IMR-90 (cell line): Measurements from ENCODE around the gene GAPDH. TPM values are rescaled to one million over a fixed set of nuclear protein-coding genes. Genes with fewer than 3 reads are reported as not detected.
A peak's percentile ranks its signal among the peaks of the same experiment; 100 is the strongest.

Experiments
- ATAC-seq: fragments of 200-7000 bp; cut with Tn5 transposase; 2 replicates; pipeline ENCODE4 v1.9.1; 2020; ENCODE audit warnings: low read depth, mild to moderate bottlenecking, moderate library complexity
- BruUV-seq: library from RNA; stranded (reverse); fragments of 400-500 nt; replicated peaks from 2 replicates; lab custom pipeline; 2021; lab: Mats Ljungman, UMichigan
- CTCF ChIA-PET: fragments of 300-600 bp; formaldehyde crosslinking; extraction: SDS; loops from one replicate; lab custom pipeline; 2021; ENCODE audit warnings: antibody characterized with exemption; lab: Yijun Ruan, JAX
- POLR2A ChIA-PET: fragments of 300-600 bp; sonication (Branson Sonifier 250); formaldehyde crosslinking; loops from one replicate; lab custom pipeline; 2022; ENCODE audit warnings: antibody characterized with exemption; ENCODE audit not compliant: unreplicated experiment; lab: Charles Lee
- DNase-seq: peaks from one replicate; pipeline ENCODE4 v3.0.0; 2013
- H2AFZ ChIP-seq: replicated peaks from 2 replicates; pipeline ENCODE3; 2013; ENCODE audit warnings: low read length, mild to moderate bottlenecking; ENCODE audit not compliant: poor library complexity
- H2AK5ac ChIP-seq: 2 replicates; pipeline ENCODE4 v1.6.1; 2013; ENCODE audit warnings: low read depth, low read length, inconsistent platforms
- H2AK9ac ChIP-seq: replicated peaks from 2 replicates; pipeline ENCODE3; 2013; ENCODE audit warnings: mild to moderate bottlenecking, low read depth, low read length, moderate library complexity; ENCODE audit not compliant: poor library complexity
- H2BK120ac ChIP-seq: 2 replicates; pipeline ENCODE4 v1.6.1; 2013; ENCODE audit warnings: low read depth, low read length, inconsistent platforms
- H2BK15ac ChIP-seq: 3 replicates; pipeline ENCODE4 v1.6.1; 2013; ENCODE audit warnings: low read depth, low read length, inconsistent platforms
- H2BK20ac ChIP-seq: 2 replicates; pipeline ENCODE4 v1.6.1; 2013; ENCODE audit warnings: low read depth, mild to moderate bottlenecking, inconsistent platforms, low read length, moderate library complexity
- H2BK5ac ChIP-seq: 2 replicates; pipeline ENCODE4 v1.6.1; 2013; ENCODE audit warnings: mild to moderate bottlenecking, low read depth, low read length, inconsistent platforms; ENCODE audit not compliant: poor library complexity, severe bottlenecking
- H3K14ac ChIP-seq: replicated peaks from 2 replicates; pipeline ENCODE4 v1.6.1; 2013; ENCODE audit warnings: low read depth, low read length, inconsistent platforms
- H3K18ac ChIP-seq: 2 replicates; pipeline ENCODE4 v1.6.1; 2013; ENCODE audit warnings: low read depth, low read length, control low read depth
- H3K23ac ChIP-seq: 2 replicates; pipeline ENCODE4 v1.6.1; 2013; ENCODE audit warnings: low read depth, low read length, inconsistent platforms
- H3K27ac ChIP-seq: 2 replicates; pipeline ENCODE4 v1.5.1; 2013; ENCODE audit warnings: mild to moderate bottlenecking, control low read depth, low read length; ENCODE audit not compliant: insufficient read depth
- H3K27me3 ChIP-seq: 2 replicates; pipeline ENCODE4 v1.6.1; 2013; ENCODE audit warnings: low read length; ENCODE audit not compliant: control insufficient read depth, insufficient read depth
- H3K36me3 ChIP-seq: 2 replicates; pipeline ENCODE4 v1.6.1; 2013; ENCODE audit warnings: low read length, mixed read lengths; ENCODE audit not compliant: control insufficient read depth, insufficient read depth
- H3K4ac ChIP-seq: 2 replicates; pipeline ENCODE4 v1.6.1; 2013; ENCODE audit warnings: low read depth, low read length, inconsistent platforms
- H3K4me1 ChIP-seq: 2 replicates; pipeline ENCODE4 v1.6.1; 2013; ENCODE audit warnings: low read length, mixed read lengths; ENCODE audit not compliant: control insufficient read depth, insufficient read depth
- H3K4me2 ChIP-seq: 2 replicates; pipeline ENCODE4 v1.6.1; 2013; ENCODE audit warnings: low read depth, mild to moderate bottlenecking, control low read depth, low read length, moderate library complexity
- H3K4me3 ChIP-seq: 2 replicates; pipeline ENCODE4 v1.5.1; 2013; ENCODE audit warnings: low read depth, mild to moderate bottlenecking, control low read depth, low read length, moderate library complexity; ENCODE audit not compliant: insufficient read depth
- H3K56ac ChIP-seq: 2 replicates; pipeline ENCODE4 v1.6.1; 2013; ENCODE audit warnings: low read length, inconsistent platforms; ENCODE audit not compliant: insufficient read depth; ENCODE audit errors: extremely low read depth
- H3K79me1 ChIP-seq, 2 experiments: 2 replicates each; pipeline ENCODE4 v1.6.1; 2013; ENCODE audit warnings: low read length in 2 of 2, inconsistent platforms in 1 of 2, low read depth in 1 of 2
- H3K9ac ChIP-seq: 2 replicates; pipeline ENCODE4 v1.6.1; 2013; ENCODE audit warnings: low read depth, low read length, control low read depth
- H3K9me1 ChIP-seq: 2 replicates; pipeline ENCODE4 v1.6.1; 2013; ENCODE audit warnings: low read length, inconsistent platforms; ENCODE audit not compliant: insufficient read depth
- H3K9me3 ChIP-seq: 2 replicates; pipeline ENCODE4 v1.6.1; 2013; ENCODE audit warnings: low read length; ENCODE audit not compliant: control insufficient read depth, insufficient read depth
- H4K20me1 ChIP-seq: 2 replicates; pipeline ENCODE4 v1.6.1; 2013; ENCODE audit warnings: low read length, inconsistent platforms; ENCODE audit not compliant: insufficient read depth
- H4K5ac ChIP-seq: 2 replicates; pipeline ENCODE4 v1.6.1; 2013; ENCODE audit warnings: mild to moderate bottlenecking, low read depth, low read length, control low read depth
- H4K8ac ChIP-seq, 2 experiments: 2 replicates each; pipeline ENCODE4 v1.6.1; 2013; ENCODE audit warnings: low read depth in 2 of 2, low read length in 2 of 2, control low read depth in 1 of 2, inconsistent platforms in 1 of 2
- H4K91ac ChIP-seq: 2 replicates; pipeline ENCODE4 v1.6.1; 2013; ENCODE audit warnings: low read depth, low read length, inconsistent platforms; ENCODE audit not compliant: insufficient read depth
- BHLHE40 ChIP-seq: fragments of 150-350 bp; IDR thresholded peaks from 2 replicates; pipeline ENCODE4 v1.6.1; 2016; ENCODE audit warnings: mild to moderate bottlenecking, low read depth, low read length
- FOS ChIP-seq: fragments of 150-350 bp; IDR thresholded peaks from 2 replicates; pipeline ENCODE4 v1.6.1; 2016; ENCODE audit warnings: low read depth, low read length
- MAFK ChIP-seq: IDR thresholded peaks from 2 replicates; pipeline ENCODE4 v1.6.1; 2012; ENCODE audit warnings: low read depth, low read length, improper control_type of control experiment
- MXI1 ChIP-seq: IDR thresholded peaks from 2 replicates; pipeline ENCODE4 v1.6.1; 2012; ENCODE audit warnings: low read depth, mild to moderate bottlenecking, low read length, moderate library complexity, borderline replicate concordance
- NFE2L2 ChIP-seq: fragments of 150-350 bp; IDR thresholded peaks from 2 replicates; pipeline ENCODE4 v1.6.1; 2016; ENCODE audit warnings: low read depth, mild to moderate bottlenecking, low read length
- RCOR1 ChIP-seq: IDR thresholded peaks from 2 replicates; pipeline ENCODE4 v1.6.1; 2012; ENCODE audit warnings: mild to moderate bottlenecking, low read length, improper control_type of control experiment; ENCODE audit not compliant: insufficient replicate concordance
- RFX5 ChIP-seq: IDR thresholded peaks from 2 replicates; pipeline ENCODE4 v1.8.0; 2012; ENCODE audit warnings: low read depth, mild to moderate bottlenecking, low read length, moderate library complexity
- SMC3 ChIP-seq: fragments of 150-350 bp; IDR thresholded peaks from 2 replicates; pipeline ENCODE4 v1.6.1; 2016; ENCODE audit warnings: low read depth, mild to moderate bottlenecking, antibody characterized with exemption, low read length, moderate library complexity
- WGBS, 2 experiments: methylation state at CpG; one replicate each; pipeline versions ENCODE4 v1.1.5 to v1.1.7; 2013; ENCODE audit warnings: missing lambda C conversion rate in 2 of 2; ENCODE audit not compliant: insufficient read length in 1 of 2; ENCODE audit errors: extremely low coverage in 2 of 2; 5-methylcytosine and 5-hydroxymethylcytosine counted together
- dilution Hi-C: fragments of 300-500 bp; cut with HindIII; formaldehyde crosslinking; loops from one replicate; pipeline ENCODE4 v1.14.3; 2018; ENCODE audit warnings: low sequenced_read_pairs; ENCODE audit not compliant: unreplicated experiment
- in situ Hi-C: fragments of 300-500 bp; cut with MboI; formaldehyde crosslinking; loops from 3 replicates; pipeline ENCODE4 v1.14.3; 2019; ENCODE audit warnings: low sequenced_read_pairs, inconsistent platforms, mixed read lengths
- intact Hi-C: fragments of 100-400 bp; cut with micrococcal nuclease; formaldehyde crosslinking; loops from 2 replicates; pipeline ENCODE4 v1.10.0; 2022
- polyA plus RNA-seq, 3 experiments: library from polyadenylated mRNA; depleted of rRNA; stranded (reverse); fragments of >200 nt; gene quantifications; 2 replicates each; pipeline ENCODE4 v1.2.3, GENCODE V29; 2012; ENCODE audit warnings: low replicate concordance in 1 of 3
- total RNA-seq: library from RNA; depleted of rRNA; stranded (reverse); fragments of >200 nt; gene quantifications from 2 replicates; pipeline ENCODE4 v1.2.3, GENCODE V29; 2012
- TF ChIP-seq, protein P1 (sequence below): fragments of 150-350 bp; IDR thresholded peaks from 2 replicates; pipeline ENCODE4 v1.6.1; 2017; ENCODE audit warnings: mild to moderate bottlenecking, antibody characterized with exemption, low read length, low read depth

The GAPDH gene
- total and polyA plus RNA-seq, 2 of the 4 experiments (the other 2 are of a cell fraction), result 12,939 to 21,893 TPM

DNA sequence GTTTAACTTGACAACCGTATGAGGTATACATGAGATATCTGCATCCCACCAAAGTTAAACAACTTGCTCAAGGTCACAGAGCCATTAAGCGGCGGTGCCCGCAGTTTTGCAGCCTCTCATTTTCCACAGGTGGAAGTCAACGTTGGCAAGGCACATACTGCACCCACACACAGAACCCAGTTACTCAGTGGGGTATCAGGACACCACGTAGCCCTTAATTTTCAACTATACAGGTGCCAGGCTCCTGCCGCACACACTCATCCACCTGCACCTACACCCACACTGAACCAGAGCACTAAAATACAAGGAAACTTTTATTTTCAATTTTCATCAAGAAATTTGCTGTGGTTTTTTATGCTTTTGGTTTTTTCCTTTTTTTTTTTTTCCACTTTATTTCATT, 35.5 kb downstream of the GAPDH start:
- H4K20me1 ChIP-seq, result peaks cover 5% of the 10 kb centered on the region
- no peak overlapping the region for H4K91ac ChIP-seq
- no TSS peak for BruUV-seq
- H2AK9ac ChIP-seq, result peak overlapping the region; percentile 63
- no peak overlapping the region for H2AK5ac ChIP-seq
- WGBS, 2 experiments, result 93% methylated on average over 4 of the region's 7 CpGs; no CpG with 5 or more reads in 1 of the 2 experiments
- H2BK15ac ChIP-seq, result no peak overlapping the region
- no peak overlapping the region for H3K18ac ChIP-seq
- H2BK5ac ChIP-seq, result no peak overlapping the region
- no peak overlapping the region for H3K14ac ChIP-seq
- no peak overlapping the region for H4K8ac ChIP-seq
- TF ChIP-seq FOS (no peak), MXI1 (no peak), RFX5 (no peak), BHLHE40 (no peak), RCOR1 (no peak), SMC3 (no peak), MAFK (no peak), NFE2L2 (no peak)
- TF ChIP-seq, protein P1, sequence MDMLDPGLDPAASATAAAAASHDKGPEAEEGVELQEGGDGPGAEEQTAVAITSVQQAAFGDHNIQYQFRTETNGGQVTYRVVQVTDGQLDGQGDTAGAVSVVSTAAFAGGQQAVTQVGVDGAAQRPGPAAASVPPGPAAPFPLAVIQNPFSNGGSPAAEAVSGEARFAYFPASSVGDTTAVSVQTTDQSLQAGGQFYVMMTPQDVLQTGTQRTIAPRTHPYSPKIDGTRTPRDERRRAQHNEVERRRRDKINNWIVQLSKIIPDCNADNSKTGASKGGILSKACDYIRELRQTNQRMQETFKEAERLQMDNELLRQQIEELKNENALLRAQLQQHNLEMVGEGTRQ, result no peak
- intact Hi-C loops, result no loop called here
- H2AFZ ChIP-seq, result no peak overlapping the region
- CTCF ChIA-PET, result interaction anchor here (1.4 kb wide), 1 partner anchor 21 kb away, joined by 4 read pairs; no protein-coding TSS in a partner anchor
- H2BK20ac ChIP-seq, result no peak overlapping the region
- H2BK120ac ChIP-seq, result no peak overlapping the region
- H3K79me1 ChIP-seq, result peaks cover 22 to 55% of the 10 kb centered on the region in 2 experiments
- H3K27ac ChIP-seq, result no peak overlapping the region
- no peaks in the 10 kb centered on the region for H3K9me3 ChIP-seq
- no peak overlapping the region for H3K9ac ChIP-seq
- no peak overlapping the region for H3K4ac ChIP-seq
- ATAC-seq (no peak), DNase-seq (no peak)
- dilution Hi-C loops, result no loop called here
- no peaks in the 10 kb centered on the region for H3K4me1 ChIP-seq
- H3K27me3 ChIP-seq, result no peaks in the 10 kb centered on the region
- peaks cover 4% of the 10 kb centered on the region; the same call in 1 of the 2 replicates for H3K9me1 ChIP-seq
- H3K56ac ChIP-seq, result no peak overlapping the region
- no peak overlapping the region for H3K4me2 ChIP-seq
- POLR2A ChIA-PET, result no interaction called here
- H3K23ac ChIP-seq, result no peak overlapping the region
- H3K36me3 ChIP-seq, result peaks cover 44% of the 10 kb centered on the region
- no peak overlapping the region for H4K5ac ChIP-seq
- no peak overlapping the region for H3K4me3 ChIP-seq
- in situ Hi-C loops, result loop anchor here (10.0 kb wide), 1 partner anchor 115 kb away; the partner anchor contains the start of gene ZNF384
